ENCODE results near the gene ITPR3. TPM values are rescaled to one million over a fixed set of nuclear protein-coding genes. Genes with fewer than 3 reads are reported as not detected.

The ITPR3 gene
- total and polyA plus RNA-seq, 2 donors (not counting 3 experiments of a cell fraction or from before 2014, with no cell fraction given), result 28.8 to 52.2 TPM

DNA sequence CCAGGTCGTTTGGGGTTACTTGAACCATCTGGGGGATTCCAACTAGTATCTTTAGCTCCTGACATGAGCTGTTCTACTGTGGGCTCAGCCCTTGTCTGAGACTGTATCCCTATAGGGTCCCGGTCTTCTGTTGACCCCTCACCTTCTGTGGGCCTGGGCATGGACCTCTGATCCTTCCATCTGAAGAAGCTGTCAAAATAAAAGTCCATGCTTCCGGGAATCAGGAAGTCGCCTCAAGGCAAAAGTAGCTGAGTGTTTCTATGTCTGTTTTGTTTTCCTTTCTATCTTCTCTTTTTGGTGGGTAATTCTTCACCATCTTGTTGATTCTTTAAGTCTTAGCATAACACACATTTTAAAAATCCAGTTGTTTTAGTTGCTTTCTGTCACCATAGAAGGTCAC is 30.3 kb downstream of the ITPR3 start:
- TF ChIP-seq POLR2A (IDR thresholded peaks at IDR 0.05; ENCODE audit: low read depth, low read length) (no peak), EZH2 (IDR thresholded peaks at IDR 0.05; ENCODE audit: borderline replicate concordance, low read depth, low read length, severe bottlenecking) (no peak), FOS (IDR thresholded peaks at IDR 0.05; ENCODE audit: borderline replicate concordance, insufficient read depth, low read length) (no peak), POLR2AphosphoS5 (IDR thresholded peaks at IDR 0.05; ENCODE audit: insufficient read depth, low read depth, low read length) (no peak), MYC (IDR thresholded peaks at IDR 0.05; ENCODE audit: low read depth, low read length) (no peak)
- TF ChIP-seq, protein P1, sequence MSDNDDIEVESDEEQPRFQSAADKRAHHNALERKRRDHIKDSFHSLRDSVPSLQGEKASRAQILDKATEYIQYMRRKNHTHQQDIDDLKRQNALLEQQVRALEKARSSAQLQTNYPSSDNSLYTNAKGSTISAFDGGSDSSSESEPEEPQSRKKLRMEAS (IDR thresholded peaks at IDR 0.05; ENCODE audit: insufficient read depth, insufficient read length), result no peak
- TF ChIP-seq, protein P2, sequence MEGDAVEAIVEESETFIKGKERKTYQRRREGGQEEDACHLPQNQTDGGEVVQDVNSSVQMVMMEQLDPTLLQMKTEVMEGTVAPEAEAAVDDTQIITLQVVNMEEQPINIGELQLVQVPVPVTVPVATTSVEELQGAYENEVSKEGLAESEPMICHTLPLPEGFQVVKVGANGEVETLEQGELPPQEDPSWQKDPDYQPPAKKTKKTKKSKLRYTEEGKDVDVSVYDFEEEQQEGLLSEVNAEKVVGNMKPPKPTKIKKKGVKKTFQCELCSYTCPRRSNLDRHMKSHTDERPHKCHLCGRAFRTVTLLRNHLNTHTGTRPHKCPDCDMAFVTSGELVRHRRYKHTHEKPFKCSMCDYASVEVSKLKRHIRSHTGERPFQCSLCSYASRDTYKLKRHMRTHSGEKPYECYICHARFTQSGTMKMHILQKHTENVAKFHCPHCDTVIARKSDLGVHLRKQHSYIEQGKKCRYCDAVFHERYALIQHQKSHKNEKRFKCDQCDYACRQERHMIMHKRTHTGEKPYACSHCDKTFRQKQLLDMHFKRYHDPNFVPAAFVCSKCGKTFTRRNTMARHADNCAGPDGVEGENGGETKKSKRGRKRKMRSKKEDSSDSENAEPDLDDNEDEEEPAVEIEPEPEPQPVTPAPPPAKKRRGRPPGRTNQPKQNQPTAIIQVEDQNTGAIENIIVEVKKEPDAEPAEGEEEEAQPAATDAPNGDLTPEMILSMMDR (IDR thresholded peaks at IDR 0.05; ENCODE audit: extremely low read depth in 1 of 2, insufficient read depth in 1 of 2, low read depth in 1 of 2, low read length in 2 of 2), result no peak
- ChIA-PET CTCF (interaction anchor here (0.8 to 3.7 kb wide), 5 partner anchors 21 to 71 kb away, joined by 3 to 13 read pairs (median 4); partner anchors contain the start of gene BAK1), POLR2A (no interaction called here)
- Histone ChIP-seq H4K20me1 (replicated peaks; ENCODE audit: control insufficient read depth, extremely low read depth, insufficient read depth, low read length) (no peaks in the 10 kb centered on the region), H3K9me3 (replicated peaks; ENCODE audit: control insufficient read depth, insufficient read depth, low read length) (no peaks in the 10 kb centered on the region), H3K9me1 (replicated peaks; ENCODE audit: control insufficient read depth, extremely low read depth, insufficient read depth, low read length) (no peaks in the 10 kb centered on the region), H3K4me1 (ENCODE audit: control insufficient read depth, extremely low read depth, insufficient read depth, low read length) (no peaks in the 10 kb centered on the region), H2AFZ (ENCODE audit: low read depth, low read length) (no peak overlapping the region), H3K27me3 (ENCODE audit: control insufficient read depth in 2 of 2, insufficient read depth in 2 of 2, low read length in 2 of 2) (no peaks in the 10 kb centered on the region), H3K79me2 (ENCODE audit: control insufficient read depth, insufficient read depth, low read length) (no peaks in the 10 kb centered on the region), H3K9ac (replicated peaks; ENCODE audit: extremely low read depth, insufficient read depth, low read length) (no peak overlapping the region), H3K4me2 (ENCODE audit: insufficient read depth, low read length) (no peak overlapping the region), H3K4me3 (replicated peaks in 1 of 3; ENCODE audit: insufficient read depth in 1 of 3, low read depth in 1 of 3, low read length in 3 of 3) (no peak overlapping the region), H3K27ac (ENCODE audit: insufficient read depth, low read depth, low read length) (no peak overlapping the region), H3K36me3 (ENCODE audit: control insufficient read depth in 2 of 2, extremely low read depth in 1 of 2, insufficient read depth in 2 of 2, low read length in 2 of 2) (no peaks in the 10 kb centered on the region)
- no peak for DNase-seq (ENCODE audit: low read depth, low spot score)
- no peak for FAIRE-seq
- intact Hi-C loops (cut with micrococcal nuclease) (no loop called here), dilution Hi-C loops (cut with MboI; ENCODE audit: extremely low pct_ligation_motif_present, low sequenced_read_pairs) (no loop called here)
- no TSS peak for BruUV-seq (replicated peaks)

Measured in endothelial cell of umbilical vein (primary cell).